SK-N-SH (cell line): ENCODE results near the gene PUDP. TPM values are rescaled to one million over a fixed set of nuclear protein-coding genes. Genes with fewer than 3 reads are reported as not detected.

Experiments
- CTCF ChIA-PET: fragments of 300-600, 350-600 bp; formaldehyde crosslinking; extraction: SDS; loops from one replicate; lab custom pipeline; 2021; lab: Yijun Ruan, JAX
- POLR2A ChIA-PET: fragments of 350-600 bp; sonication (Branson Sonifier 250); formaldehyde crosslinking; extraction: SDS; loops from one replicate; lab custom pipeline; 2020; ENCODE audit warnings: antibody characterized with exemption, inconsistent platforms; lab: Yijun Ruan, JAX
- DNase-seq: peaks from one replicate; pipeline ENCODE4 v3.0.0; 2012
- H2AFZ ChIP-seq: fragments of 200-600 bp; sonication (generic); 2 replicates; pipeline ENCODE4 v1.8.1; 2016; ENCODE audit warnings: antibody characterized with exemption, mild to moderate bottlenecking, low read depth
- H3F3A ChIP-seq: fragments of 200-600 bp; sonication (generic); replicated peaks from 2 replicates; pipeline ENCODE3; 2016; ENCODE audit warnings: antibody characterized with exemption, mild to moderate bottlenecking; ENCODE audit not compliant: insufficient read depth
- H3K27ac ChIP-seq, 2 experiments: fragments of 200-500 bp in 1 of 2; fragments of 200-600 bp in 1 of 2; sonication (Bioruptor generic) in 1 of 2; sonication (generic), shearing (Covaris generic) in 1 of 2; 2 replicates each; pipeline versions ENCODE4 v1.5.1 to v1.6.1; 2014 to 2016; ENCODE audit warnings: low read depth in 2 of 2, inconsistent platforms in 1 of 2, low read length in 1 of 2, mild to moderate bottlenecking in 1 of 2, mixed read lengths in 1 of 2
- H3K27me3 ChIP-seq: fragments of 200-600 bp; sonication (generic), shearing (Covaris generic); 2 replicates; pipeline ENCODE4 v1.6.1; 2016; ENCODE audit warnings: mixed run types; ENCODE audit not compliant: insufficient read depth
- H3K36me3 ChIP-seq, 2 experiments: fragments of 200-500 bp in 1 of 2; fragments of 200-600 bp in 1 of 2; sonication (Bioruptor generic) in 1 of 2; sonication (generic) in 1 of 2; replicated peaks in 1 of 2; 2 replicates each; pipeline versions ENCODE3 to v1.5.1; 2014 to 2016; ENCODE audit warnings: low read length in 1 of 2, mild to moderate bottlenecking in 1 of 2; ENCODE audit not compliant: insufficient read depth in 2 of 2, control insufficient read depth in 1 of 2
- H3K4me1 ChIP-seq, 2 experiments: fragments of 200-500 bp in 1 of 2; fragments of 200-600 bp in 1 of 2; sonication (Bioruptor generic) in 1 of 2; sonication (generic), shearing (Covaris generic) in 1 of 2; 2 replicates each; pipeline versions ENCODE4 v1.5.1 to v1.6.1; 2014 to 2016; ENCODE audit warnings: low read depth in 1 of 2, low read length in 1 of 2, mixed run types in 1 of 2; ENCODE audit not compliant: insufficient read depth in 2 of 2, control insufficient read depth in 1 of 2
- H3K4me2 ChIP-seq: fragments of 200-600 bp; sonication (generic), shearing (Covaris generic); 2 replicates; pipeline ENCODE4 v1.6.1; 2017; ENCODE audit warnings: mixed run types
- H3K4me3 ChIP-seq, 2 experiments: fragments of 200-500 bp in 1 of 2; fragments of 200-600 bp in 1 of 2; sonication (Bioruptor generic) in 1 of 2; sonication (generic), shearing (Covaris generic) in 1 of 2; 2 replicates each; pipeline versions ENCODE4 v1.5.1 to v1.8.1; 2014 to 2016; ENCODE audit warnings: low read depth in 2 of 2, inconsistent platforms in 1 of 2, low read length in 1 of 2, mild to moderate bottlenecking in 1 of 2, mixed read lengths in 1 of 2, moderate library complexity in 1 of 2
- H3K79me2 ChIP-seq: fragments of 200-600 bp; sonication (generic); 2 replicates; pipeline ENCODE4 v1.8.1; 2017; ENCODE audit warnings: mild to moderate bottlenecking; ENCODE audit not compliant: insufficient read depth
- H3K9ac ChIP-seq: fragments of 200-600 bp; sonication (generic); 2 replicates; pipeline ENCODE4 v1.6.1; 2017; ENCODE audit warnings: mixed run types
- H3K9me2 ChIP-seq: fragments of 200-600 bp; sonication (generic); 2 replicates; pipeline ENCODE4 v1.6.1; 2017; ENCODE audit warnings: mixed run types
- H3K9me3 ChIP-seq: fragments of 200-600 bp; sonication (generic); 2 replicates; pipeline ENCODE4 v1.6.1; 2017; ENCODE audit warnings: mixed run types, mild to moderate bottlenecking, moderate library complexity
- H4K20me1 ChIP-seq: fragments of 200-600 bp; sonication (generic); 2 replicates; pipeline ENCODE4 v1.6.1; 2017; ENCODE audit warnings: mild to moderate bottlenecking, mixed run types; ENCODE audit not compliant: insufficient read depth
- FOXM1 ChIP-seq: IDR thresholded peaks from 2 replicates; pipeline ENCODE4 v1.4.0; 2012; ENCODE audit warnings: low read depth, mild to moderate bottlenecking
- GATA2 ChIP-seq: sonication (generic); formaldehyde crosslinking; IDR thresholded peaks from 2 replicates; pipeline ENCODE4 v1.5.0; 2020; ENCODE audit warnings: mild to moderate bottlenecking, missing genetic modification reagents
- JUND ChIP-seq: IDR thresholded peaks from 2 replicates; pipeline ENCODE4 v1.4.0; 2012
- MEF2A ChIP-seq: IDR thresholded peaks from 2 replicates; pipeline ENCODE4 v1.4.0; 2012; ENCODE audit warnings: low read depth, borderline replicate concordance
- MXI1 ChIP-seq: IDR thresholded peaks from 2 replicates; pipeline ENCODE4 v1.6.1; 2012; ENCODE audit warnings: mild to moderate bottlenecking, low read depth, low read length, improper control_type of control experiment
- NFIC ChIP-seq: IDR thresholded peaks from 2 replicates; pipeline ENCODE4 v1.4.0; 2012; ENCODE audit warnings: borderline replicate concordance
- NRF1 ChIP-seq: IDR thresholded peaks from 2 replicates; pipeline ENCODE4 v1.6.1; 2012; ENCODE audit warnings: low read depth, mild to moderate bottlenecking, low read length
- POLR2AphosphoS5 ChIP-seq: IDR thresholded peaks from 2 replicates; pipeline ENCODE4 v1.6.1; 2012; ENCODE audit warnings: low read depth, low read length
- RAD21 ChIP-seq: IDR thresholded peaks from 2 replicates; pipeline ENCODE4 v1.6.1; 2012; ENCODE audit warnings: mild to moderate bottlenecking, low read length
- RFX5 ChIP-seq: IDR thresholded peaks from 2 replicates; pipeline ENCODE4 v1.6.1; 2012; ENCODE audit warnings: mild to moderate bottlenecking, improper control_type of control experiment, low read length
- SIN3A ChIP-seq: IDR thresholded peaks from 2 replicates; pipeline ENCODE4 v1.6.1; 2012; ENCODE audit warnings: low read depth, mild to moderate bottlenecking, low read length, moderate library complexity, borderline replicate concordance
- SMC3 ChIP-seq: IDR thresholded peaks from 2 replicates; pipeline ENCODE4 v1.6.1; 2012; ENCODE audit warnings: low read depth, low read length, improper control_type of control experiment
- TAF1 ChIP-seq: IDR thresholded peaks from 2 replicates; pipeline ENCODE4 v1.6.1; 2012; ENCODE audit warnings: low read depth, mild to moderate bottlenecking, low read length, moderate library complexity, borderline replicate concordance
- TCF12 ChIP-seq: IDR thresholded peaks from 2 replicates; pipeline ENCODE4 v1.4.0; 2012
- YY1 ChIP-seq: IDR thresholded peaks from 2 replicates; pipeline ENCODE4 v1.4.0; 2012; ENCODE audit warnings: low read depth, mild to moderate bottlenecking
- WGBS: methylation state at CpG from one replicate; pipeline ENCODE4 v1.1.6; 2017; ENCODE audit warnings: low lambda C conversion rate; 5-methylcytosine and 5-hydroxymethylcytosine counted together
- polyA plus RNA-seq, 3 experiments: library from polyadenylated mRNA; depleted of rRNA; stranded (reverse); fragments of >200 nt; gene quantifications; 2 replicates each; pipeline ENCODE4 v1.2.3, GENCODE V29; 2012
- TF ChIP-seq, protein P1 (sequence below): IDR thresholded peaks from 2 replicates; pipeline ENCODE4 v1.4.0; 2012; ENCODE audit warnings: low read depth, borderline replicate concordance
- TF ChIP-seq, protein P2 (sequence below): IDR thresholded peaks from 2 replicates; pipeline ENCODE4 v1.4.0; 2012; ENCODE audit warnings: low read depth
- TF ChIP-seq, protein P3 (sequence below): fragments of 150-350 bp; IDR thresholded peaks from 2 replicates; pipeline ENCODE4 v1.6.1; 2016; ENCODE audit warnings: mild to moderate bottlenecking, low read depth, low read length
- TF ChIP-seq, protein P4 (sequence below): fragments of 150-350 bp; IDR thresholded peaks from 2 replicates; pipeline ENCODE4 v1.6.1; 2017; ENCODE audit warnings: antibody characterized with exemption, low read length, low read depth, borderline replicate concordance
- TF ChIP-seq, protein P5 (sequence below): fragments of 200-600 bp; sonication (generic); IDR thresholded peaks from 2 replicates; pipeline ENCODE4 v1.6.1; 2017; ENCODE audit warnings: antibody characterized with exemption, mild to moderate bottlenecking, moderate library complexity

PUDP gene
- polyA plus RNA-seq, 1 of the 3 experiments (the other 2 are of a cell fraction), result 23.0 TPM

DNA sequence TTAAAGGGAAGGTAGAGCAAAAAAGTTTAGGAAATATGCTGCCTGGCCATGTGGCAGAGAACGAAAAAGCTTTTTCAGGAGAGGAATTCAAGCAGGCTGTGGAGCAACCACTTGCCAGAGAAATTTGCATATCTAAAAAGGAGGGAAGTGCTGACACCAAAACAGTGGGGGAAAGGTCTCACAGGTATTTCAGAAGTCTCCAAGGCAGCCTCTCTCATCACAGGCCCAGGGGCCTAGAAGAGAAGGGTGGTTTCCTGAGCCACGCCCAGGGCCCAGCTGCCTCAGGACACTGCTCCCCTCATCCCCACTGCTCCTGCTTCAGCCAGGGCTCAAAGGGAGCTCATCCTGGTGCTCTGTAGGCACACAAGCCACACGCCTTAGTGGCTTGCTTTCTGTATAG is 30.4 kb downstream of the PUDP start:
- CTCF ChIA-PET, result no interaction called here
- Histone ChIP-seq H3K4me1 (peaks cover 5 to 7% of the 10 kb centered on the region in 2 experiments; a peak in 3 of 4 replicates), H3K27me3 (no peaks in the 10 kb centered on the region), H3K79me2 (peaks cover 41% of the 10 kb centered on the region), H3K9ac (no peak overlapping the region), H3K9me3 (no peaks in the 10 kb centered on the region), H4K20me1 (peaks cover 18% of the 10 kb centered on the region), H3K4me3 (no peak overlapping the region), H3K4me2 (no peak overlapping the region), H3K9me2 (no peaks in the 10 kb centered on the region), H3K36me3 (no peaks in the 10 kb centered on the region), H3F3A (no peaks in the 10 kb centered on the region), H2AFZ (no peak overlapping the region), H3K27ac (no peak overlapping the region)
- TF ChIP-seq, protein P1, sequence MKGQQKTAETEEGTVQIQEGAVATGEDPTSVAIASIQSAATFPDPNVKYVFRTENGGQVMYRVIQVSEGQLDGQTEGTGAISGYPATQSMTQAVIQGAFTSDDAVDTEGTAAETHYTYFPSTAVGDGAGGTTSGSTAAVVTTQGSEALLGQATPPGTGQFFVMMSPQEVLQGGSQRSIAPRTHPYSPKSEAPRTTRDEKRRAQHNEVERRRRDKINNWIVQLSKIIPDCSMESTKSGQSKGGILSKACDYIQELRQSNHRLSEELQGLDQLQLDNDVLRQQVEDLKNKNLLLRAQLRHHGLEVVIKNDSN, result no peak
- TF ChIP-seq, protein P2, sequence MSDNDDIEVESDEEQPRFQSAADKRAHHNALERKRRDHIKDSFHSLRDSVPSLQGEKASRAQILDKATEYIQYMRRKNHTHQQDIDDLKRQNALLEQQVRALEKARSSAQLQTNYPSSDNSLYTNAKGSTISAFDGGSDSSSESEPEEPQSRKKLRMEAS, result no peak
- no peak for TF ChIP-seq JUND
- no peak for TF ChIP-seq FOXM1
- TF ChIP-seq, protein P3, sequence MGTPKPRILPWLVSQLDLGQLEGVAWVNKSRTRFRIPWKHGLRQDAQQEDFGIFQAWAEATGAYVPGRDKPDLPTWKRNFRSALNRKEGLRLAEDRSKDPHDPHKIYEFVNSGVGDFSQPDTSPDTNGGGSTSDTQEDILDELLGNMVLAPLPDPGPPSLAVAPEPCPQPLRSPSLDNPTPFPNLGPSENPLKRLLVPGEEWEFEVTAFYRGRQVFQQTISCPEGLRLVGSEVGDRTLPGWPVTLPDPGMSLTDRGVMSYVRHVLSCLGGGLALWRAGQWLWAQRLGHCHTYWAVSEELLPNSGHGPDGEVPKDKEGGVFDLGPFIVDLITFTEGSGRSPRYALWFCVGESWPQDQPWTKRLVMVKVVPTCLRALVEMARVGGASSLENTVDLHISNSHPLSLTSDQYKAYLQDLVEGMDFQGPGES, result no peak
- TF ChIP-seq TCF12, result no peak
- TF ChIP-seq MEF2A, result no peak
- TF ChIP-seq GATA2 (CRISPR knock-in tag), result no peak
- TF ChIP-seq NRF1, result no peak
- no peak for TF ChIP-seq RAD21
- no peak for TF ChIP-seq SIN3A
- no peak for TF ChIP-seq RFX5
- no peak for TF ChIP-seq YY1
- TF ChIP-seq MXI1, result no peak
- TF ChIP-seq POLR2AphosphoS5, result no peak
- TF ChIP-seq, protein P4, sequence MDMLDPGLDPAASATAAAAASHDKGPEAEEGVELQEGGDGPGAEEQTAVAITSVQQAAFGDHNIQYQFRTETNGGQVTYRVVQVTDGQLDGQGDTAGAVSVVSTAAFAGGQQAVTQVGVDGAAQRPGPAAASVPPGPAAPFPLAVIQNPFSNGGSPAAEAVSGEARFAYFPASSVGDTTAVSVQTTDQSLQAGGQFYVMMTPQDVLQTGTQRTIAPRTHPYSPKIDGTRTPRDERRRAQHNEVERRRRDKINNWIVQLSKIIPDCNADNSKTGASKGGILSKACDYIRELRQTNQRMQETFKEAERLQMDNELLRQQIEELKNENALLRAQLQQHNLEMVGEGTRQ, result no peak
- no peak for TF ChIP-seq NFIC
- TF ChIP-seq TAF1, result no peak
- TF ChIP-seq SMC3, result no peak
- TF ChIP-seq, protein P5, sequence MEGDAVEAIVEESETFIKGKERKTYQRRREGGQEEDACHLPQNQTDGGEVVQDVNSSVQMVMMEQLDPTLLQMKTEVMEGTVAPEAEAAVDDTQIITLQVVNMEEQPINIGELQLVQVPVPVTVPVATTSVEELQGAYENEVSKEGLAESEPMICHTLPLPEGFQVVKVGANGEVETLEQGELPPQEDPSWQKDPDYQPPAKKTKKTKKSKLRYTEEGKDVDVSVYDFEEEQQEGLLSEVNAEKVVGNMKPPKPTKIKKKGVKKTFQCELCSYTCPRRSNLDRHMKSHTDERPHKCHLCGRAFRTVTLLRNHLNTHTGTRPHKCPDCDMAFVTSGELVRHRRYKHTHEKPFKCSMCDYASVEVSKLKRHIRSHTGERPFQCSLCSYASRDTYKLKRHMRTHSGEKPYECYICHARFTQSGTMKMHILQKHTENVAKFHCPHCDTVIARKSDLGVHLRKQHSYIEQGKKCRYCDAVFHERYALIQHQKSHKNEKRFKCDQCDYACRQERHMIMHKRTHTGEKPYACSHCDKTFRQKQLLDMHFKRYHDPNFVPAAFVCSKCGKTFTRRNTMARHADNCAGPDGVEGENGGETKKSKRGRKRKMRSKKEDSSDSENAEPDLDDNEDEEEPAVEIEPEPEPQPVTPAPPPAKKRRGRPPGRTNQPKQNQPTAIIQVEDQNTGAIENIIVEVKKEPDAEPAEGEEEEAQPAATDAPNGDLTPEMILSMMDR, result no peak
- POLR2A ChIA-PET, result no interaction called here
- no peak for DNase-seq
- 90% methylated on average over 2 of the region's 3 CpGs for WGBS
